Bone marrow (tissue), 2 donors: ENCODE data around the gene IDH3B.

ENCODE experiments used
- DNase-seq, 2 donors: peaks; one replicate each; lab custom pipeline; 2025; lab: John Stamatoyannopoulos, UW

The IDH3B gene

DNA sequence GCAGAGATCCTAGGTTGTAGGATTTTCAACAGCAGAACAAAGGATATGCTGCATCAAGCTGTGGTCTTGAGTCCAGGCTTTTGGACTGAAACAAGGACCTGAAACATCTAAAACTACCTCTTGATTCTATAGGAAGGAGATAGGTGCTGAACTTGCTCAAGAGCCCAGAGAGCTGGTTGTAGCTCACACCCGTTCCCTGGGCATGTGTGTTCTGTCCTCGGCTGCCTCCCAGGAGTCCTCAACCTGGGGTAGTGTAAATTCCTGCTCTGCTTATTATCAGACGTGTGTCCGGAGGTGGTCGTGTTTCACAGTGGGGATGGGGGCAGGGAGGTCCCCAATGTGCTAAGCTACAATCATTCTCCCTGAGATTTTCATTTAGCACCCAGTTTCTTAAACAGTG, 6.8 kb downstream of the IDH3B start:
- DNase-seq: no peak

DNA sequence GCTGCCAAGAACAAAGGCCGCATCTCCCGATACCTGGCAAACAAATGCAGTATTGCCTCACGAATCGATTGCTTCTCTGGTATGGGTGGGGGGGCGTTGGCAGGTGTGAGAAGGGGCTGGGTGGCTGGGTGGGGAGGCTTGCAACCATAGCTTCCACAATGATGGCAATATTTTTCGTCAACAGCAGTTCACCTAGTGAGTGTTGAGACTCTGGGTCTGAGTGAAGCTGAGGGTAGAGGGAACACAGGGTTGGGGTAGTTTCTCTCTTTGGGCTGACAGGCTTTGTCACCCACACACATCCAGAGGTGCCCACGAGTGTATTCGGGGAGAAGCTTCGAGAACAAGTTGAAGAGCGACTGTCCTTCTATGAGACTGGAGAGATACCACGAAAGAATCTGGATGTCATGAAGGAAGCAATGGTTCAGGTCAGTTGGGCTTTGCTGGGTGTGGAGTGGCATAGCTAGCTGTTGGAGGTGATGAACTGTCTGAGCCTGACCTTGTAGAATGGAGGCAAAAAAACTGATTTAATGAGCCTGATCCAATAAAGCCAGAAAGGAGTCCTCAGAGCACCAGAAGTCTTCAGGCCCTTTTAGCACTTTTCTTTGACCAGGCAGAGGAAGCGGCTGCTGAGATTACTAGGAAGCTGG, 7.4 kb downstream of the IDH3B start:
- DNase-seq: no peak

DNA sequence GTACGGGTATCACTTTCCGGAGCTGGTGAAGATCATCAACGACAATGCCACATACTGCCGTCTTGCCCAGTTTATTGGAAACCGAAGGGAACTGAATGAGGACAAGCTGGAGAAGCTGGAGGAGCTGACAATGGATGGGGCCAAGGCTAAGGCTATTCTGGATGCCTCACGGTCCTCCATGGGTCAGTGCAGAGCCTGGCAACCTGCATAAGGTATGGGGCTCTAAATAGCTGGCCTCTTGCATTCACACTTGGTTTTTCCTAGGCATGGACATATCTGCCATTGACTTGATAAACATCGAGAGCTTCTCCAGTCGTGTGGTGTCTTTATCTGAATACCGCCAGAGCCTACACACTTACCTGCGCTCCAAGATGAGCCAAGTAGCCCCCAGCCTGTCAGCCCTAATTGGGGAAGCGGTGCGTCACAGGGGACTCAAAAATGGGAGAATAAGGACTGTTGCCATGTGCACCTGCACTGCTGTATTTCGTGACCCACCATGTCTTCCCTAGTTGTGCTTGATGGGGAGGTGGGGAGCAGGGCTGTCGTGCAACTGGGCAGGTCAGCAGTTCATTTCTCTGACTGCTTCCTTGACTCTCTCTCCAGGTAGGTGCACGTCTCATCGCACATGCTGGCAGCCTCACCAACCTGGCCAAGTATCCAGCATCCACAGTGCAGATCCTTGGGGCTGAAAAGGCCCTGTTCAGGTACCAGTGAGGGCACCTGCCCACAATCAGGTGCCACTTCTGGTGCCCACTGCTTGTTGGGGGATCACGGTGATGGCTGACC, 8.5 kb downstream of the IDH3B start:
- no peak for DNase-seq

DNA sequence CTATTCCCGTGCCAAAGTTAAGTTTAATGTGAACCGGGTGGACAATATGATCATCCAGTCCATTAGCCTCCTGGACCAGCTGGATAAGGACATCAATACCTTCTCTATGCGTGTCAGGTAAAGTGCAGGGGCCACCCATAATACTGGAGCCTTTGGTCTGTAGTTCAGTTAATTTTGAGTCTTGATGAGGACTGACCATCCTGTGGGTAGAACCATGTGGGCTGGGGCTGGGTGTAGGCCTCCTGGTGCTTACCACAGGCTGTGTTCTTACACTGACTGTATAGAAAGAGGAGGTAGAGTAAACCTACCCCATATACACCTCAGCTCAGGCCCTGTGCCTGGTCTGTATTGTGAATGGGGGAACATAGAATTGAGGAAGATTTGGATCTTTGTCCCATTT, 9.2 kb downstream of the IDH3B start:
- no peak for DNase-seq

DNA sequence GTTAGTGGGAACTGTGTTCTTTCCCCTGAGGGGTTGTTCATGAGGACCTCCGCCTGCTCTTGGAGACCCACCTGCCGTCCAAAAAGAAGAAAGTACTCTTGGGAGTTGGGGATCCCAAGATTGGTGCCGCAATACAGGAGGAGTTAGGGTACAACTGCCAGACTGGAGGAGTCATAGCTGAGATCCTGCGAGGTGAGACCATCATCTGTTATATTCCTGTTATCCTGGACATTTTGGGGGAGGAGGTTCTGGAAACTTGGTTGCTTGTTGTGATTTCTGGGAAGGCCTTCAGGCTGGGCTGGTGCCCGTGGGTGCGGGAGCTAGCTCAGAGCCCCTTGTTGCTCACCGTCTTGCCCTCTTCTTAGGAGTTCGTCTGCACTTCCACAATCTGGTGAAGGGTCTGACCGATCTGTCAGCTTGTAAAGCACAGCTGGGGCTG, 9.6 kb downstream of the IDH3B start:
- no peak for DNase-seq

DNA sequence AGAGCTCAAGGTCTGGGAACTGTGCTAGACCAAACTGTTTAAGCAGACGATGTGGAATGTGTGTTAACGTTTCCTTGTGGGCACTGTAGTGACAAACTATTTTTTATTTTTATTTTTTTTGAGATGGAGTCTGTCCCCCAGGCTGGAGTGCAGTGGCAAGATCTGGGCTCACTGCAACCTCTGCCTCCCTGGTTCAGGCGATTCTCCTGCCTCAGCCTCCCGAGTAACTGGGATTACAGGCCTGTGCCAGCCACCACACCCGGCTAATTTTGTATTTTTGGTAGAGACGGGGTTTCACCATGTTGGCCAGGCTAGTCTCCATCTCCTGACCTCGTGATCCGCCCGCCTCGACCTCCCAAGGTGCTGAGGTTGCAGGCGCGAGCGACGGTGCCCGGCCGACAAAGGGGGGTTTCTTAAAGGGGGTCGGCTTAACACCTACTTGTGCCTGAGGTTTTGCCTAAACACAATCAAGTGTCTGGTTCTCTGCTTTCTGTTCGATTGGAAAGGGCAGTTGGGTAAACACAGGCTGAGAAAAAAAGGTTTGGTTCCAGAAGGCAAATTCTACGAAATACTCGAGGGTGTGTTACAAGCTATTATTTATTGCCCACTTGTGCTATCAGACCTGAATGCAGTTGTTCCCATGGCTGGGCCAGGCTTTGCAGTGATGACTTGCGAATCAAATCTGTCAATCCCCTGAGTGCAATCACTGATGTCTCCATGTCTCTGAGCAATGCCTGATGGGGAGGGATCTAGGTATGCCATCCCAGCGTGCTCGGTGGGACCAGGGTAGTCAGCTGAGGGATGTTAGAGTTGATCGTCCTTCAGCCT, 10.2 kb downstream of the IDH3B start:
- DNase-seq: no peak

DNA sequence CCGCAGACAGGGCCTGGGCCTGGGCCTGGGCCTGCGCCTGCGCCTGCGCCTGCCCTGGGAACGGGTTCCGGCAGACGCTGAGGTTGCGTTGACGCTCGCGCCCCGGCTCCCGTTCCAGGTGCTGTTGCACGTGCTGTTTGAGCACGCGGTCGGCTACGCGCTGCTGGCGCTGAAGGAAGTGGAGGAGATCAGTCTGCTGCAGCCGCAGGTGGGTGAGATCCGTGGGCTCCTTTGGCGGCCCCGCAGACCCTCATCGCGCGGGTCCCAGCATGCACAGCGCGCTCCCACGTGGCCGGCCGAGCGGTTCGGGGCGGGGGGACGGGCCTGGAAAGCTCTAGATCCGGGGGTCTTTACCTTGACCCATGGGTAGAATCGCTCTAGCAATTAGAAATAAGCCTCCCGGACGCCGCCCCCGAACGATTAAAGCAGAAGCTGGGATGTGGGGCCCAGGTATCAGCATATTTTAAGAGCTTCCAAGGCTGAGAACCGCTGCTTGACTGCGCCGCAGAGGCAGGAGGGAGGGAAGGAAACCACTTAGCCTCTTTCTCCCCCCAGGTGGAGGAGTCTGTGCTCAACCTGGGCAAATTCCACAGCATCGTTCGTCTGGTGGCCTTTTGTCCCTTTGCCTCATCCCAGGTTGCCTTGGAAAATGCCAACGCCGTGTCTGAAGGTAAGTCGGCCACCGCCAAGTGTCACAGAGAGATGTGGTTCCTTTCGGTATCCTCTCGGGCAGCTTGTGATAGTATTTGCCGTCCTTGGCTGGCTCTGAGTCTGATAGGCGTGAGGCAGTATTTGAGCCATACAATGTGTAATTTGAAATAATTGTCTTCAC, 11.1 kb downstream of the IDH3B start:
- no peak for DNase-seq

DNA sequence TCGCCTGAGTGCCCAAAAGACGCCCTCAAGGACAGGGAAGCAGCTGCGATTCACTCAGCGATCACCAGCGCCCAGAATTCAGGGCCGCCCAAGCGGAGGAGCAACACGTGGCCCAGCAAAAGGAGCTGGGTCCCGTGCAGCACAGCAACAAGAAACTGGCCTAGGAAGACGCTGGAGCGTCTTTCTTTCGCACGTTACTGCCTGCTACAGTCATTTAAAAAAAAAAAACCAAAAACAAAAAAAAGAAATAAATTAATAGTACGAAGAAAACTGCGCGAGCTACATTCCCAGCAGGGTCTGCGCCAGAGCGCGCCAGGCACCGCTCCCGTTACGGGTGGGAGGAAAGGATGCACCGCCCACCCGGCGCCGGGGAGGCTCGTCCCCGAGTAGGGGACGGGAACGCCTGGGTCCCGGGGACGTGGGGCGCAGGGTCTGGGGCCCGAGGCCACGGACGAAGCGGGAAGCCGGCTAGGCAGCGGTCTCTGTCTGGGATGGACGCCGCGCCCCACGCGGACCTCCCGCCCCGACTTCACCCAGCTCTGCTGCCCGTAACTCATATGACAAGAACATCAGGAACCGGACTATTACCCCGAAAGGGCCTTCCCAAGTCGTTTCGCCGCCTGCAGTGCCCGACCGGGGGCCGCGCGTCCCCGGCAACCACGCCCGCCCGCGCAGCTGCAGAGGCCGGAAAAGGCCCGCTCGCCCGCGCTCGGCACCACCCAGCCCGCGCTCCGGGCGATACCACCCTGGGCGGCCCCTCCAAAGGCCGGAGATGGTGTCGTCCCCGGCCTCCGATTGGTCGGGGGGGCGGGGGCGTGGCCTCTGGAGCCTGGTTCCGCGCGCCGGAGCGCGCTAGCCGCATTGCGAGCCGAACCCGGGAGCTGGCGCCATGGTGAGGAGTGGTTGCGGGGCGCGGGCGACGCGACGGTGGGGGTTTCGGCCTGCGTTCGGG, 12.0 kb downstream of the IDH3B start, which contains the start of gene NOP56:
TSS of gene NOP56 (plus strand) at position 861 of the 952 bp plus-strand sequence. CDS start at position 890, 29 bp downstream.
- DNase-seq: peak; percentile 73 to 82

DNA sequence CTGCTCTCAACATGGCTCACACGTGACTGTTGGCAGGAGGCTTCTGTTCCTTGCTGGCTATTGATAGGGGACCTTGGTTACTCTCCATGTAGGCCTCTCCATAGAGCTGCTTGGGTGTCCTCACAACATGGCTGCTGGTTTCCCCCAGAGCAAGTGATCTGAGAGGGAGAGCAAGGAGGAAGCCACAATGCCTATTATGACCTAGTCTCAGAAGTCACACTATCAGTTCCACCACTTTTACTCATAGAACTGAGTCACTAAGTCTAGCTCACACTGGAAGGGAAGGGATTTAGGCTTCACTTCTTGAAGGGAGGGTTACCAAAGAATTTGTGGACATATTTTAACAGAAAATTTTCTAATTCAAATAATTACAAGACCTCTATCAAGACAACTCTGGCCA, 20.3 kb downstream of the IDH3B start:
- no peak for DNase-seq

DNA sequence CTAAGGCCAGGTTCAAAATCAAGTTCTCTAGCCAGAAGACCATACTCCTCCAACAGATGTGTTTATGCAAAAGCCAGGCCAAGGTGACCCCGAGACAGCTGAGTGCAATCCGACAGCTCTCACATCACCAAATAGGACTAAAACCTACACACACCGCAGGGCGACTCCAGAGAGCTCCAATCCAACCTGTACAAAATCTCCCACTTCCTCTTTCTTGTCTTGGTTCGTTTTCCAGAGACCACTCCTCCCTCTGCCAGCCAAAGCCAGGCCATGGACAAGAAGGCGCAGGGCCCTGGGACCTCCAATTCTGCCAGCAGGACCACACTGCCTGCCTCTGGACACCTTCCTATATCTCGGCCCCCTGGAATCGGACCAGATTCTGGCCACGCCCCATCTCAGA, 23.1 kb downstream of the IDH3B start:
- DNase-seq: no peak

DNA sequence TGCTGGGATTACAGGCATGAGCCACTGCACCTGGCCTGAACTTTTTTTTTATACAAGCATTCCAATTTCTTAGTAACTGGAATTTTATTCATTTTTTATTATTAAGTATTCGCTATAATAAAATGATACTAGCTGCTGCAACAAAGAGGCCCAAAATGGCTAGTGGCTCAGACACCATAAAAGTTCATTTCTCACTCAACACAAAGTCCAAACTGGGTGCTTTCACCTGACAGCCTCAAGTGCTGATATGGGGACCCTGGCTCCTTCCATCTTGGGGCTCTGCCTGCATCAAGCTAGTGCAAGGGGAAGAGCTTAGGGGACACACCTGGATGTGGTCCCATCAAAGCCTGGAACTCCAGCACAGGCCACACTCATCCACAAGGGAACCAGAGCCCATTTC, 23.8 kb downstream of the IDH3B start:
- no peak for DNase-seq

DNA sequence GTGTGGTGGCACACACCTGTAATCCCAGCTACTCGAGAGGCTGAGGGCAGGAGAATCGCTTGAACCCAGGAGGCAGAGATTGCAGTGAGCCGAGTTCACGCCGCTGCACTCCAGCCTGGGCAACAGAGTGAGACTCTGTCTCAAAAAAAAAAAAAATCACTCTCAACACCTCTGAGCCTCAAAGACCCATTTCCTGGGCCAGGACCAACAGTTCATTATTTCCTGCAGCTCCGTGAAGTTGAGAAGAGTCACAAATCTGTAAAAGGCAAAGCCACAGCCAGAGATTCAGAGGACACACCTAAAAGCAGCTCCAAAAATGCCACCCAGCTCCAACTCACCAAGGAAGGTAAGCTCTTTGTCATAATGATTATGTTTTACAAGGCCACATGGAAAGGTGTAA, 26.8 kb downstream of the IDH3B start:
- no peak for DNase-seq

DNA sequence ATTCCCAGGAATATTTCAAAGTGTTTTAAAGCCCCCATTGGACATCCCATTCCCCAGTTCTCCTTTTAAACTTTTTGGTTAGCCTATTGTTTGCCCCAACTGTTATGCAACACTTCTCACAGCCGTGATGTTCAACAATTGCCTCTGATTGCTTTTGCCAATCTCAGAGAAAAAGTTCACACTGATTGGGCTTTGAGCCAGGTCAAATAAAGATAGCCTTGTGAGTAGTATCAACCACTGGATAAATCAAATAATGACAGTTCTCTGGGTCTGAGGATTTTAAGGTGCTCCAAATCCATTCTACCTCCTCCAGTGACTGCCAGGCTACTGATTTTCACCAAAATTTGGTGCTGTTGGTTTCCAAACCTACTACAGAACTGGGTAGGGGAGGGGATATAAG, 30.6 kb downstream of the IDH3B start:
- DNase-seq: no peak

DNA sequence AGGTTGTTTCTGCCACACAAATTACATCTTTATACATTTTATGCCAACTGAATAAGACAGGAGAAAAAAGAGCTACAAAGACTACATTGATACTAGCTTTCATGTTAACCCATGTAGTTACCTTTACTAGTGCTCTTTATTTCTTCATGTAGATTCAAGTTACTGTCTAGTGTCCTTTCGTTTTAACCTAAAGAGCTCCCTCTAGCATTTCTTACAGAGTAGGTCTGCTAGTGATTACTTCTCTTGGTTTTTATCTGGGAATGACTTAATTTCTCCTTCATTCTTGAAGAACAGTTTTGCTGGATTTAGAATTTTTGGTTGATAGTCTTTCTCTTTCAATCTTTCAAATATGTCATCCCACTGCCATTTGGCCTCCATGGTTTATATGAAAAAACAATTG, 32.8 kb downstream of the IDH3B start:
- no peak for DNase-seq

DNA sequence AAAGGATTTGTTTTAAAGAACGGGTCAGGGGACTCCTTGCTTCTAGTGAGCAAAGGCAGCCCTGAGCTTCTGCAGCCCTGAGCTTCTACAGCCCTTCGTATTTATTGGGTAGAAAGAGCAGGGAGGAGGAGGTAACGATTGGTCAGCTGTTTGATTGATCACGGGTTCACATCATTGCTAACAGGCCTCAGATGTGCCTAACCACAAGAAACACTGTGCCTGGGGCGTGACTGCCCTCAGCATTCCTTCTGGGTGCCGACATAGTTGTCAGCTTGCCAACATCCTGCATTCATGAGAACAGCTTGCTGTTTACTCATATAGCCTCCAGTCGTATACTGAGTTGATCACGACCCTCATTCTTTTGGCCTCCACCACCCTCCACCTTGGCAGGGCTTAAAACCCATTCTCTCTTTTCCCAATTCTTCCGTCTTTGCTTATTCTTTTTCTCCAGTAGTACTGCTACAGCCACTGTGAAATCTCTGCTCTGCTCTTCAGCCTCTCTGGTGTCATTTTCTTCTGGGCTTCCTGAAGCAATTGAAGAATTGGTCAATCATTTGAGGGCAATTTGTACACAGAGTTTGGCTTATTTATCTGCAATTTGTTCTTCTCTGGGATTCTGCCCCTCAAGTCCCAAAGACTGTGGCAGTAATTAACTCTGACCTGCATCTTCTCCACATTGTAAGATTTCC, 37.0 kb downstream of the IDH3B start:
- DNase-seq: no peak

DNA sequence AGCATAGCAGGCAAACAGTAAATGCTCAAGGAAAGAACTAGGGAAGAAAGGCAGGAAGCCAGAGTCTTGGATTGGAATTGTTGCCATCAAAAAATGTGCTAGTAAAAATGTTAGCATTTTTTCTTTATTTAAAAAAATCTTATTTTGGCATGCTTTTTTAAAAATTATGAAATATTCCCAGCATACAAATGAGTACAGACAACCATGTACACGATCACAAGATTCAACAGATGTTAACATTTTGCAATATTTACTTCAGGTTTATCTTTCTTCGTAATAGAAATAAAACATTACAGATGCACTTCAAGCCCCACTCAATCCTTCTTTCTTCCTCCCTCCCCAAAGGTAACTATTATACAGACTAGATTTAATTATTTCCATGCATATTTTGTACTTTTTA, 39.0 kb downstream of the IDH3B start:
- no peak for DNase-seq

DNA sequence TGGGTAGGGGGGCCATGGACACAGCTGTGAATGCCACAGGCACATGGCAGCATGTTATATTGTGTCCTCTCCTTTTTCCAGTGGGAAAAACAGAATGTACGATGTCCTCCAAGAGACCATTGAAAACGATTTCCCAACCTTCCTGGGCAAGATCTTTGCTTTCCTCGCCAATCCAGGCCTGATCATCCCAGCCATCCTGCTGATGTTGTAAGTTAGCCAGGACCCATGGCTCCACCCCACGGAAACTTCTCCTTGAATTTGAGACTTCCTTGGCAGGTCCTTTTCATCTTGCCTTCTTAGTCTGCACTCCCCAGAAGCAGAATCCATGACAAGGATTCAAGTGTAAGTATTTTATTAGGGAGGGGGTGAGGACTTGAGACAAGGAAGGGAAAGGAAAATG, 39.8 kb downstream of the IDH3B start:
- DNase-seq: no peak

DNA sequence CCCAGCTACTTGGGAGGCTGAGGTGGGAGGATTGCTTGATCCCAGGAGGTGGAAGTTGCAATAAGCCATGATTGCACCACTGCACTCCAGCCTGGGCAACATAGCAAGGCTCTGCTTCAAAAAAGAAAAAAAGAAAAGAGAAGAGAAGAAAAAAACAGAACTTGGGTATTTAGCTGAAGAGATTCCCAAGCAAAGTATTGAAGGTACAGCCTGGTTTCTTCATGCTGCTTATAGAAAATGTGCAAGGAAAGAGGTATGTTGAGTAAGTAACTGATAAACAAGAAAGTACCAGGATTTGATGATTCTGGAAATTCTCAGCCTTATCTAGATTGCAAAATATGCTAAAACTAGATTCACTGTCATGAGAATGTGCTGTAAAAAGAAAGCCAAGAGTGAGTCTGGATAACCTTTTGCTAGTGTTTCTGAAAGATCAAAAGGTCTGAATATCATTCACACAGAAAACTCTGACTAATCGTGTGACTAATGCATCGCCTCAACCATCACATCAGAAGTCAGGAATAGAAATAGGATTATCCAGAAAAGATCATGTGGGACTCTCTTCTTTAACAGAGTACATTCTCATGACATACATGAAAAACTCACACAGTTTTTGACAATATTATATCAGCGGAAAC, 43.9 kb downstream of the IDH3B start:
- DNase-seq: no peak

DNA sequence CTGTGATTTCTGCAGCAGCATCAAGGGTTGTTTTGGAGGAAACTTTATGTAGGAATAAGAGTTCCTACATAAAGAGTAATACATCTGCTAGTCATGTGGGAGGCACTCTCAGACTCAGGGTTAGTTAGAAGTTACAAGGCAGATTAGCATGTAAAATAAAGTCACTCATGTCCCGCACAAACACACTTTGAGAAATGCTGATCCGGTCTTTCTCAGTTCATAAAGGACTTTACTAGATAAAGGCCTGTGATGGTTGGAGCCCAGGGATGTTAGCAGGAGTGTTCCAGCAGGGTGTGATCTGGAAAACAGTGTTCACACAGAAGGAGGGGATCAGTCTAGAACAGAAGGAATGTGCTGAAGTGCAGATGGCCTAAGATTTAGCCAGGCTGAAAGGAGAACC, 44.7 kb downstream of the IDH3B start:
- no peak for DNase-seq

DNA sequence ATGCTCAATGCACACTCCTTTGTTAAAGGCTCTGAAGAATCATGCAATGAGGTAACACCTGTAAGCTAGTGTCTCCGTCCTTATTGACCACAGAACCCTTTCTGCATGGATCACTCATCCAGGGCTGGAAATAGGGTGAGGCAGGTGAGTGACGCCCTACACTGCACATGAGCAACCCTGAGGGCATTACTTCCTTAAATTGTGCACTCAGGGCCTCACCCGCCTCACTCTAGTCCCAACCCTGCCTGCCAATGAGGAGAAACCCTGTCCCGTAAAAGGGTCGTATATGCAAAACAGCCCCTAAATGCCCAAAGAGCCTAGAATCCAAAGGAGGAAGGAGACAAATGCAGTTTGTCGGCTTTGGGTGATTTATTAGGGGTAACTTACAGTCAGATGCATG, 45.2 kb downstream of the IDH3B start:
- DNase-seq: no peak
